ENCODE data around the gene OR4D10.

DNA sequence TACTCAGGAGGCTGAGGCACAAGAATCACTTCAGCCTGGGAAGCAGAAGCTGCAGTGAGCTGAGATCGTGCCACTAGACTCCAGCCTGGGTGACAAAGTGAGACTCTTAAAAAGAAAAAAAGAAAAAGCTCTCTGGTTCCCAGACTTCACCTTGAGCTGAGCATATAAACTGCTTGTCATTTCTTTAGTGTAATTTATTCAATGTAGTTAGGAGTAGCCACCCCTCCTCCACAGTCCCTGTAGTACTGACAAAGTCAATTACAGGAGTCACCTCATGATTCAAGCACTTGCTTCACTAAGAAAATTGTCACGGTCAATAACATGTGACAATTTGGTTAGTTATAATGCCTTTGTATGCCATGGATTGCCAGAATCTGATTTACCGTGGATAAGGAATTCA lies 7.2 kb downstream of the OR4D10 start:
- TF ChIP-seq, protein P1, sequence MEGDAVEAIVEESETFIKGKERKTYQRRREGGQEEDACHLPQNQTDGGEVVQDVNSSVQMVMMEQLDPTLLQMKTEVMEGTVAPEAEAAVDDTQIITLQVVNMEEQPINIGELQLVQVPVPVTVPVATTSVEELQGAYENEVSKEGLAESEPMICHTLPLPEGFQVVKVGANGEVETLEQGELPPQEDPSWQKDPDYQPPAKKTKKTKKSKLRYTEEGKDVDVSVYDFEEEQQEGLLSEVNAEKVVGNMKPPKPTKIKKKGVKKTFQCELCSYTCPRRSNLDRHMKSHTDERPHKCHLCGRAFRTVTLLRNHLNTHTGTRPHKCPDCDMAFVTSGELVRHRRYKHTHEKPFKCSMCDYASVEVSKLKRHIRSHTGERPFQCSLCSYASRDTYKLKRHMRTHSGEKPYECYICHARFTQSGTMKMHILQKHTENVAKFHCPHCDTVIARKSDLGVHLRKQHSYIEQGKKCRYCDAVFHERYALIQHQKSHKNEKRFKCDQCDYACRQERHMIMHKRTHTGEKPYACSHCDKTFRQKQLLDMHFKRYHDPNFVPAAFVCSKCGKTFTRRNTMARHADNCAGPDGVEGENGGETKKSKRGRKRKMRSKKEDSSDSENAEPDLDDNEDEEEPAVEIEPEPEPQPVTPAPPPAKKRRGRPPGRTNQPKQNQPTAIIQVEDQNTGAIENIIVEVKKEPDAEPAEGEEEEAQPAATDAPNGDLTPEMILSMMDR (conservative IDR thresholded peaks at IDR 0.05), result no peak
- no peak for TF ChIP-seq ZFX (IDR thresholded peaks at IDR 0.05)
